ENCODE results near the gene HMCN2.

Gene HMCN2

DNA sequence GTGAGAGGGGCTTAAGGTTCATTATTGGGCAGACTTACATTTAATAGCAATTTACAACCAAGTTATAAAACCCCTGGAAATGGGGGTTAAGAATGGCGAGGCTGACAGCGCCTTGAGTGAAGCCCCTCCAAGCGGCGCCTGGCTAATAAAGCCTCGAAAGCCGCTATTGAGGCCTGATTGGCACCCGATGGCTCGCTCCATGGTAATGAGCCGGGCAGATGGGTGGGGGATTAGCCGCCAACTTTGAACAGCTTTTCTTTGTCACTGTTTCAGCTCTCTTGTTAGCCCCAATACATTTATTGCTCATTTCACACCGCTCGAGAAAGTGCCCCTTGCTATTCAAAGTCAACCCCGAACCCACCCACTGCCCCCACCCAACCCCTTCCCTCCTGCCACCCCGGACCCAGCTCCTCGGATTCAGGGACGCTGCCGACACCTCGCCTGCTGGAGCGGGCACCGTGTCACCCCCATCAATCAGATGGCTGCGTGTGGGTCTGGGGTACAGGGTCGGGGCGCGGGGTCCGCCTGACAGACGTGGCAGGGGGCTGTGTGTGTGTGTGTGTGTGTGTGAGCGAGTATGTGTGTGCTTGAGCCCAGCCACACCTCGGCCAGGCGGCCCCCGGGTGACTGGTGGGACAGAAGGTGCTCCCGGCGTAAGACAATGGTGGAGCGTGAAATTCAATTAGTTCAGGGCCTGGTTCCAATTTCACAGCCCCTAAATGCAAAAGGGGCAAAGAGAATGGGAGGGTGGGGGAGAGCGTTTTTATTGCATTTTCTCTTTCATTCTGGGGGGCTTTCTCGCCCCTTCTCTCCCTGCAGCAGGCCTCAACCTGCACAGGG, 213.4 kb downstream of the HMCN2 start:
- no peak for DNase-seq

DNA sequence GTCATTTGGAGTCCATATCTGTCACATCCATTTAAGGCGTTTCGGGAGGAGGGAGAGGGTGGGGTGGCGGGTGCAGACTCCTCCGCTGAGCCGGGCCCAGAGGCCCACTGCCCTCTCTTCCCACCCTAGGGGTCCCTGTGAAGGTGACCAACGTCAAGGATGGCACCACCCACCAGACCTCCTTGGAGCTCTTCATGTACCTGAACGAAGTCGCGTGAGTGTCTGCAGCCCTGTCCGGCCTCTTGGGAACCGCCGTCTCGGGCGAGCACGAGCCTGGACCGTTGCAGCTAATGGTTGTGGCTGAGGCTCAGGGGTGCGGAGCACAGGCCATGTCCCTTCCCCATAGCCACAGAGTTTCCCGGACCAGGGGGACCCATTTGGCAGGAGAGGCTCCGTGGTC, 214.0 kb downstream of the HMCN2 start:
- no peak for DNase-seq

DNA sequence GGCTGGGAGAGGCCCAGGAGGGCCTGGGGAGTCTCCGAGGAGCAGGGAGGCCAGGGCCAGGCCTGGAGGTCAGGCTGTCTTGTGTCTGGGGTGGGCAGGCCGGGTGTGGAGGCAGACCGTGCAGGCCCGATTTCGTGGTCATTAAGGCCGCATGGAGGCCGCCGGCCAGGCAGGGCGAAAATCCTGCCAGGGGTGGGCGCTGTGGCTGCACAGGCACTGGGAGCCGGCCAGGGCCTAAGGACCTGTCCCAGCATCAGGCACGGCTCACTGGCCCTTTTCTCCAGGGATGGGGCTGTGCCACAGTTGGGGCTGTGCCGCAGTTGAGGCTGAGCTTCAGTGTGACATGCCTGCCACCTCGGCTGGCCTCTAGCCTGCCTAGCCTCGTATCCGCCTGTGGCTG, 215.1 kb downstream of the HMCN2 start:
- DNase-seq: no peak

DNA sequence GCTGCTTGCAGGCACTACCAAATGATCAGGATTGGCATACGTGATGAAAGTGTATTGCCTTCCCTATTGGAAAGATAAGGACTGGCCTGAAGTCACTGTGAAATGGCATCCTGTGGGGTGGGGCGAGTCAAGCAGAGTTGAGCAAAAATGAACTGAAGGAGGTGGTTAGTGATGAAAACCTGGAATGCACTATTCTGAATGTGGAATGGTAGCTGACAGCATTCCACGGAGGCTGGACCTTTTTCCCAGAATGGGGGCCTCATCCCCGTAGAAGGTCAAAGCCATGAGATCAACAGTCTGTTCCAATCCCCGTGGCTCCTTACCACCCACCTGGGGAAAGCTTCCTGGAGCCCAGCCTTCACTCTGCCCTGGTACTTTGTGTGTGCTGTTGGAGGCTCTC, 216.9 kb downstream of the HMCN2 start:
- no peak for DNase-seq

DNA sequence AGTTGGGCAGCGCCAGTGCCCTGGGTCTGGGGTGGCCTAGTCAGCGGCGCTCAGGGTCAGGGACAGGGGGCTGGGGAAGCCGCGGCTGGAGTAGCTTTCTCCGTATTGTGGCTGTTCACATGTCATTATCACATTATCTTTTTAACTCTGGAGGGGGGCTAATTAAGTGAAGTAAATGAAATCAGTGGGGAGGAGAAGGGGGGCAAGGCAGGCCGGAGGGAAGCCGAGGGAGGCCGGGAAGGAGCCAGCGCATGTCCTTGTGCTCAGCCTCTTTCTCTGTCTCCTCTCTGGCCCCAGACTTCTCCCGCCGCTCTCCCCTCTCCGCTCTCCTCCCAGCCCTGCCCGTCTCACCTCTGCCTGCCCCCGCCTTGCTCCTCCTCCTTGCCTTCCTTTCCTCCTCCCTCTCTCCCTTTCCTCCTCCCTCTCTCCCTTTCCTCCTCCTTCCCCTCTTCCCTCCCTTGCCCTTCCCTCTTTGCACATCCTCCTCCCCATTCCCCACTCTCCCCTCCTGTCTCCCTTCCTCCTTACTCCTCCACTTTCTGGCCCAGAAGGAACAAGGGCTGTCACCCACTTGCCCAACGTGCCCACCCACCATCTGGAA, 217.9 kb downstream of the HMCN2 start:
- DNase-seq: peak; percentile 47
